Measurements from ENCODE around the gene TTC39C.

TTC39C gene

DNA sequence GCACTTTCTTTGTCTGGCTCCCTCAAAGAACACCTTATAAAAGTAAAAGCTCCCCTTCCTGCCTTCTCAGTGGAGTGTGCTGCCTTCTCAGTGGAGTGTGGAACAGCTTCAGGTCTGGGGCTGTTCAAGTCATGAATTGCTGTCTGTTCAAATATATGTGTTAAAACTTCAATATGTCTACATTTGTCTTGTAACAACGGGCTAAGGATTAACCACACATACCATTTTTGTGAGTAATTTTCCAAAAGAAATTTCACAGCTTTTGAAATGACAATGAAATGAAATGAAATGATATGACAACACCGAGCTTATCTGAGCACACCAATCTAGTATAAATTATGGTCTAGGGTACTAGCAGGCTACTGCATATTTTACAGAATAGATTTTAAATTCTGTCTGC is 167.3 kb downstream of the TTC39C start:
- Histone ChIP-seq H3K4me1 (ENCODE audit: insufficient read depth, insufficient read length) (no peaks in the 10 kb centered on the region), H3K27me3 (ENCODE audit: insufficient read depth, insufficient read length) (no peaks in the 10 kb centered on the region), H3K4me3 (ENCODE audit: insufficient read length, low read depth) (no peak overlapping the region), H3K9ac (ENCODE audit: insufficient read length, low read depth) (no peak overlapping the region), H3K36me3 (ENCODE audit: insufficient read depth, insufficient read length, low read length) (peaks cover 7% of the 10 kb centered on the region), H3K9me3 (ENCODE audit: insufficient read depth, low read length) (no peaks in the 10 kb centered on the region)
- TF ChIP-seq YY1 (IDR thresholded peaks at IDR 0.05; ENCODE audit: insufficient read depth, insufficient read length) (no peak), ZNF274 (IDR thresholded peaks at IDR 0.05; ENCODE audit: low read depth, low read length) (no peak), SUZ12 (IDR thresholded peaks at IDR 0.05; ENCODE audit: extremely low read depth, insufficient read depth, insufficient read length) (no peak)
- no peak for DNase-seq (ENCODE audit: low read depth, low spot score)

Data from NT2/D1 (cell line).